Psoas muscle (tissue), 8 donors: ENCODE results near the gene CASQ1. TPM values are rescaled to one million over a fixed set of nuclear protein-coding genes. Genes with fewer than 3 reads are reported as not detected.

Experiments
- ATAC-seq, 4 donors: fragments of 200-7000 bp; cut with Tn5 transposase; one replicate each; pipeline ENCODE4 v1.9.1; 2020; ENCODE audit warnings: moderate library complexity in 3 of 4, mild to moderate bottlenecking in 2 of 4
- DNase-seq, 2 donors: peaks; one replicate each; pipeline ENCODE4 v3.0.0-alpha.2; 2020
- H3K27ac ChIP-seq: fragments of 200-600 bp; one replicate; pipeline ENCODE4 v1.8.0; 2022
- H3K27me3 ChIP-seq, 3 donors: fragments of 200-600 bp in 1 of 3; one replicate each; pipeline versions ENCODE4 v1.6.1 to v1.8.0; 2013 to 2022; ENCODE audit warnings: low read length in 2 of 3, mild to moderate bottlenecking in 2 of 3, moderate library complexity in 1 of 3; ENCODE audit not compliant: insufficient read depth in 3 of 3
- H3K36me3 ChIP-seq, 2 donors: fragments of 200-600 bp in 1 of 2; one replicate each; pipeline versions ENCODE4 v1.6.1 to v1.8.0; 2013 to 2022; ENCODE audit warnings: low read depth in 1 of 2, mild to moderate bottlenecking in 1 of 2, moderate library complexity in 1 of 2; ENCODE audit not compliant: insufficient read depth in 1 of 2
- H3K4me1 ChIP-seq: fragments of 200-600 bp; one replicate; pipeline ENCODE4 v1.8.0; 2022
- H3K4me3 ChIP-seq: fragments of 200-600 bp; one replicate; pipeline ENCODE4 v1.8.0; 2022; ENCODE audit warnings: mild to moderate bottlenecking
- H3K9me3 ChIP-seq: fragments of 200-600 bp; one replicate; pipeline ENCODE4 v1.8.0; 2022
- WGBS, 3 donors: extraction: QIAGEN DNeasy Blood & Tissue Kit; methylation state at CpG; one replicate each; pipeline versions ENCODE4 v1.1.6 to v1.1.7; 2013; 5-methylcytosine and 5-hydroxymethylcytosine counted together
- intact Hi-C, 2 donors: fragments of 100-400 bp; cut with DNase I; formaldehyde crosslinking; loops; one replicate each; pipeline versions ENCODE4 v1.11.0 to v1.14.2; 2022
- polyA plus RNA-seq, 3 donors: library from polyadenylated mRNA; stranded (reverse); fragments of 200-250 nt; gene quantifications; one replicate each; pipeline ENCODE4 v1.2.3, GENCODE V29; 2013
- total RNA-seq, 4 donors: library from RNA; stranded (reverse); fragmentation: NEBNext Ultra II Directional in 2 of 4; extraction: Animal tissue kit (Norgen Biotek cat#: 25700) in 2 of 4; gene quantifications; one replicate each; pipeline versions ENCODE4 v1.2.1 to v1.2.4, GENCODE V29; 2021 to 2023
- TF ChIP-seq, protein P1 (sequence below): fragments of 200-600 bp; IDR thresholded peaks from one replicate; pipeline ENCODE4 v1.8.0; 2022; ENCODE audit warnings: antibody characterized with exemption
- donor health status: healthy with polysubstance abuse.
- donor health status: DM: no; HTN: no; CAD: no; lungs with moderate emphysema.
- donor health status: Bipolar disorder and iron deficiency.
- donor health status: healthy.
- donor health status: DM: yes; HTN: yes; CAD: no.
- donor health status: DM: no; HTN: no; CAD: no.
- donor health status: DM: no; HTN: no; CAD: no.
- donor health status: DM: yes; HTN: yes; CAD: no.

Gene CASQ1
- total and polyA plus RNA-seq, 7 donors, result 171 to 903 (median 412) TPM

DNA sequence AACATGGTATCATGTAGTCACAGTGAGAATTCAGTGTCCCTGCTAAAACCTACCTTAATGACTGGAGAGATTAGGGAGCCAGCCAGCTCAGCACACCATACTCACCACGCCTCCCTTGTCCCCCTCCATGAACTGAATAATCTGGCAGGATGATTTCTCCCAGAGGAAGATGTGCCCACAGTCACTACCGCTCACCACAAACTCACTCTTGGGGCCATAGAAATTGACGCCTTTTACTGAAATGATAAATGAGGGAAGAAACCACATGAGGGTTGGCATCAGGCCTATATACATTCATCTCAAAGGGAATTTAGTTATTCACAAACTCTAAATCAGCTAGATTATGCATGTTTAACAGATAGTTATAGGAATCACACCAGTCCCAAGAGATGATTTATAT, 32.2 kb downstream of the CASQ1 start:
- Histone ChIP-seq H3K4me3 (no peak overlapping the region), H3K27me3 (no peaks in the 10 kb centered on the region), H3K9me3 (no peaks in the 10 kb centered on the region), H3K4me1 (peaks cover 32% of the 10 kb centered on the region), H3K36me3 (peaks cover 19 to 100% of the 10 kb centered on the region in 2 donors), H3K27ac (no peak overlapping the region)
- intact Hi-C loops, result no loop called here
- TF ChIP-seq, protein P1, sequence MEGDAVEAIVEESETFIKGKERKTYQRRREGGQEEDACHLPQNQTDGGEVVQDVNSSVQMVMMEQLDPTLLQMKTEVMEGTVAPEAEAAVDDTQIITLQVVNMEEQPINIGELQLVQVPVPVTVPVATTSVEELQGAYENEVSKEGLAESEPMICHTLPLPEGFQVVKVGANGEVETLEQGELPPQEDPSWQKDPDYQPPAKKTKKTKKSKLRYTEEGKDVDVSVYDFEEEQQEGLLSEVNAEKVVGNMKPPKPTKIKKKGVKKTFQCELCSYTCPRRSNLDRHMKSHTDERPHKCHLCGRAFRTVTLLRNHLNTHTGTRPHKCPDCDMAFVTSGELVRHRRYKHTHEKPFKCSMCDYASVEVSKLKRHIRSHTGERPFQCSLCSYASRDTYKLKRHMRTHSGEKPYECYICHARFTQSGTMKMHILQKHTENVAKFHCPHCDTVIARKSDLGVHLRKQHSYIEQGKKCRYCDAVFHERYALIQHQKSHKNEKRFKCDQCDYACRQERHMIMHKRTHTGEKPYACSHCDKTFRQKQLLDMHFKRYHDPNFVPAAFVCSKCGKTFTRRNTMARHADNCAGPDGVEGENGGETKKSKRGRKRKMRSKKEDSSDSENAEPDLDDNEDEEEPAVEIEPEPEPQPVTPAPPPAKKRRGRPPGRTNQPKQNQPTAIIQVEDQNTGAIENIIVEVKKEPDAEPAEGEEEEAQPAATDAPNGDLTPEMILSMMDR, result no peak
- DNase-seq (no peak), ATAC-seq (no peak)
- 87 to 92% (median 87%) methylated on average over 3 of the region's 3 CpGs for WGBS, 3 donors

DNA sequence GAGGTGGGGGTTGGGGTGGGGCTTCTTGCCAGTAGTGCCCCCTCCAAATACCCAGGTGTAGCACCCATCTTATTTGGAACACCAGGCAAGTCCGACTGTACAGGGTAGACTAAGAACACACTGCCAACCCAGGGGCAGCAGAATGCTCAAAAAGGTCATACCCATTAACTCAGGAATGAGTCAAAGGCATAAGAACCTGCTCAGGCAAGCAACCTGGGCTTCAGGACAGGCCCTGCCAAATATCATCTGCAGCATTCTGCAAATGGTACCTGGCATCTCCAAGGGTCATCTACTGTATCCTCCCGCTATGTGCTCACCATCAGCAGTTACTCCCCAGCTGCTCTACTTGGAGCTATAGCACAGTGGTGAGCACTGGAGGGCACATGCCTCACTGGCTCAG, 34.2 kb downstream of the CASQ1 start:
- Histone ChIP-seq H3K27ac (no peak overlapping the region), H3K36me3 (peaks cover 17 to 100% of the 10 kb centered on the region in 2 donors), H3K9me3 (no peaks in the 10 kb centered on the region), H3K27me3 (no peaks in the 10 kb centered on the region), H3K4me3 (no peak overlapping the region), H3K4me1 (peaks cover 18% of the 10 kb centered on the region)
- WGBS, 3 donors, result 83 to 89% (median 88%) methylated on average over 2 of the region's 2 CpGs
- intact Hi-C loops, result no loop called here
- DNase-seq (no peak), ATAC-seq (peak in 1 of 4 donors; percentile 23)
- TF ChIP-seq, protein P1, result no peak

DNA sequence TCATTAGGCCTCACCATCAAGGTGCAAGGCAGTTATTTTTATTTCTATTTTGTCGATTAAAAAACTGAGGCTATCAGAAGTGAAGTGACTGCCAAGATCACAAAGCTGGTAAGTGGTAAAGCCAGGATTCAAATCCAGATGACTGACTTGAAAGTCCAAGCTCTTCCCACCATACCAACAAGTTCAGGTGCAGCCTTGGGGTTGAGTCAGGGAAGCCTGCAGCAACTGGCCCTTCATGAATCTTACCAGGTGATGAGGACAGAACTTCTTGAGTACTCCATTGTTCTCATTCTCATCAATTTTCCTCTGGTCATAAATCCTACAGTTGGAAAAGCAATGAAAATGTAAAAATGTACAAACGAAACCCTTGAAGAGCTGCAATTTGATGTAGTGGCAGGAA, 35.0 kb downstream of the CASQ1 start:
- ATAC-seq (no peak), DNase-seq (no peak)
- intact Hi-C loops, result no loop called here
- TF ChIP-seq, protein P1, result no peak
- no peaks in the 10 kb centered on the region for H3K9me3 ChIP-seq
- peaks cover 20 to 100% of the 10 kb centered on the region in 2 donors for H3K36me3 ChIP-seq
- WGBS, 3 donors, result 75 to 87% (median 80%) methylated on average over 2 of the region's 2 CpGs
- peaks cover 13% of the 10 kb centered on the region for H3K4me1 ChIP-seq
- no peak overlapping the region for H3K27ac ChIP-seq
- no peaks in the 10 kb centered on the region for H3K27me3 ChIP-seq
- H3K4me3 ChIP-seq, result no peak overlapping the region

DNA sequence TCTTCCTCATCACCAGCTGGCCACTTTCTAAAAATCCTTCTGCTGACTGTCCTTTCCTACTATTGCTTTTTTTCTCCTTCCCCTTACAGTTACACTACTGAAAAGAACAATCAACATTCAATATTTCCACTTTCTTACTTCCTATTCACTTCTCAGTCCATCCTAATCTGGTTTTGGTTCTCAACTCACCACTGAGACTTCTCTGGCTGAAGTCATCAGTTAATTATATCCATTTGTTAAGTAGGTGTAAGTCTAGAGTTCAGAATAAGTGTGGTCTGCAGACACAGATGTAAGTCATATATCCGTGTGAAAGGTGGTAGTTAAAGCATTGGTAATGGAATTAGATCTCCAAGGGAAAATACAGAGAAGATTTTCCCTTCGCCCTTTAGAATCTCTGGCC, 36.2 kb downstream of the CASQ1 start:
- Histone ChIP-seq H3K4me1 (peaks cover 13% of the 10 kb centered on the region), H3K36me3 (peaks cover 20 to 100% of the 10 kb centered on the region in 2 donors), H3K27me3 (no peaks in the 10 kb centered on the region), H3K4me3 (no peak overlapping the region), H3K27ac (peak overlapping the region; percentile 61), H3K9me3 (no peaks in the 10 kb centered on the region)
- intact Hi-C loops, result no loop called here
- TF ChIP-seq, protein P1, result no peak
- ATAC-seq, result peak in 3 of 4 donors; percentile 56 to 78 (median 58)
- DNase-seq, result no peak
- WGBS, 3 donors, result 68 to 91% (median 69%) methylated on average over 2 of the region's 2 CpGs

DNA sequence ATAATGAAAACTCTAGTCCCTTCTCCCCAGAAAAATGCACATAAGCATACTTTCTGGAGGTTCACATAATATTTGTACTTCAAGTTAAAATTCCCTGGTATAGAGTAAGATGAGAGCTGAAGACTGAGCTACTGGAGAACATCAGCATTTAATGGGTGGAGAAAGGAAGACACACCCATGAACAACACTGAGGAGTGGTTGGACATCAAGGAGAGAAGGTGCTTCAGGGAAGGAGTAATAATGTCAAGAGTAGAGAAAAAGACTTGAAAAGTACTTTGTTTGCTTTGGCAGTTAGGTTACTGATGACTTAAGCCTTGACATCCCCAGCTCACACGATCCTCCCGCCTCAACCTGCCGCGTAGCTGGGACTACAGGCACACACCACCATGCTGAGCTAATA, 36.7 kb downstream of the CASQ1 start:
- peak overlapping the region; percentile 61 for H3K27ac ChIP-seq

More for the DNA sequence above, 36.7 kb downstream of the CASQ1 start:
- ATAC-seq (no peak), DNase-seq (no peak)
- Histone ChIP-seq H3K36me3 (peaks cover 20 to 100% of the 10 kb centered on the region in 2 donors), H3K4me1 (peaks cover 13% of the 10 kb centered on the region), H3K4me3 (no peak overlapping the region), H3K9me3 (no peaks in the 10 kb centered on the region), H3K27me3 (no peaks in the 10 kb centered on the region)
- 92 to 94% (median 94%) methylated on average over 4 of the region's 4 CpGs for WGBS, 3 donors
- TF ChIP-seq, protein P1, result no peak
- intact Hi-C loops, result no loop called here
